Measurements from ENCODE around the gene RPS19. TPM values are rescaled to one million over a fixed set of nuclear protein-coding genes. Genes with fewer than 3 reads are reported as not detected.

RPS19 gene
- total and polyA plus RNA-seq, 2 donors (not counting 1 experiment from before 2014, with no cell fraction given): 1,320 to 2,197 TPM

DNA sequence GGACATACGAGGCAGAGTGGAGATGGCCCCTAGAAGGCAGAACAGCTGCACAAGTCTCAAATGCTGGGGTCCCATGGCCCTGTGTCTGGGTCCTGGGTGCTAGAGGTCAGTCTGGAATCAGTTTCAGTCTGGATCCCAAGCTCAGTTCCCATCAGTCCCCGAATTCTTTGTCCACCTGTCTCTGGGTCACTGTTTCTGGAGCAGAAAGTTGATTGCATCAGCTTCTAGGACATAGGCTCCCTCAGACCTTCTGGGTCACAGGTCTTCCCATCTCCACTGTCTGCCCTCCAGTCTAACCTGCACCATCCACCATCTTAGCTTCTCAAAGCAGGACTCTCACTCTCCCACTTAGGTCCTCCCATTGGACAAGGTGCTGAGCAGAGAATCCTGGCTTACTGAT is 20.8 kb upstream of the RPS19 start:
- H3K36me3 ChIP-seq (ENCODE audit: control insufficient read depth, insufficient read depth, low read length): no peaks in the 10 kb centered on the region
- TF ChIP-seq, protein P1, sequence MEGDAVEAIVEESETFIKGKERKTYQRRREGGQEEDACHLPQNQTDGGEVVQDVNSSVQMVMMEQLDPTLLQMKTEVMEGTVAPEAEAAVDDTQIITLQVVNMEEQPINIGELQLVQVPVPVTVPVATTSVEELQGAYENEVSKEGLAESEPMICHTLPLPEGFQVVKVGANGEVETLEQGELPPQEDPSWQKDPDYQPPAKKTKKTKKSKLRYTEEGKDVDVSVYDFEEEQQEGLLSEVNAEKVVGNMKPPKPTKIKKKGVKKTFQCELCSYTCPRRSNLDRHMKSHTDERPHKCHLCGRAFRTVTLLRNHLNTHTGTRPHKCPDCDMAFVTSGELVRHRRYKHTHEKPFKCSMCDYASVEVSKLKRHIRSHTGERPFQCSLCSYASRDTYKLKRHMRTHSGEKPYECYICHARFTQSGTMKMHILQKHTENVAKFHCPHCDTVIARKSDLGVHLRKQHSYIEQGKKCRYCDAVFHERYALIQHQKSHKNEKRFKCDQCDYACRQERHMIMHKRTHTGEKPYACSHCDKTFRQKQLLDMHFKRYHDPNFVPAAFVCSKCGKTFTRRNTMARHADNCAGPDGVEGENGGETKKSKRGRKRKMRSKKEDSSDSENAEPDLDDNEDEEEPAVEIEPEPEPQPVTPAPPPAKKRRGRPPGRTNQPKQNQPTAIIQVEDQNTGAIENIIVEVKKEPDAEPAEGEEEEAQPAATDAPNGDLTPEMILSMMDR (conservative IDR thresholded peaks at IDR 0.05 in 1 of 2, IDR thresholded peaks at IDR 0.05 in 1 of 2; ENCODE audit: low read depth in 1 of 2, low read length in 2 of 2): no peak
- TF ChIP-seq EZH2 (IDR thresholded peaks at IDR 0.05; ENCODE audit: low read length, missing control alignments): no peak
- H3K4me3 ChIP-seq (replicated peaks in 1 of 4; ENCODE audit: control extremely low read depth in 1 of 4, insufficient read depth in 1 of 4, low read depth in 3 of 4, low read length in 4 of 4): no peak overlapping the region
- H3K4me1 ChIP-seq (ENCODE audit: control insufficient read depth, extremely low read depth, insufficient read depth, low read length): no peaks in the 10 kb centered on the region
- H3K9me3 ChIP-seq (ENCODE audit: control insufficient read depth, insufficient read depth, low read depth, low read length): no peaks in the 10 kb centered on the region
- no peak overlapping the region for H3K4me2 ChIP-seq (ENCODE audit: extremely low read depth, insufficient read depth, low read length)
- no peak overlapping the region for H2AFZ ChIP-seq (ENCODE audit: low read length)
- DNase-seq (ENCODE audit: low read depth in 2 of 2): no peak
- H3K79me2 ChIP-seq (ENCODE audit: control insufficient read depth, insufficient read depth, low read length): no peaks in the 10 kb centered on the region
- H3K9ac ChIP-seq (ENCODE audit: insufficient read depth, low read length): no peak overlapping the region
- no peak overlapping the region for H3K27ac ChIP-seq (ENCODE audit: insufficient read depth, low read length)
- no peaks in the 10 kb centered on the region for H4K20me1 ChIP-seq (ENCODE audit: control insufficient read depth, extremely low read depth, insufficient read depth, low read length)
- H3K27me3 ChIP-seq (ENCODE audit: control insufficient read depth, insufficient read depth, low read length): peaks cover 10% of the 10 kb centered on the region

DNA sequence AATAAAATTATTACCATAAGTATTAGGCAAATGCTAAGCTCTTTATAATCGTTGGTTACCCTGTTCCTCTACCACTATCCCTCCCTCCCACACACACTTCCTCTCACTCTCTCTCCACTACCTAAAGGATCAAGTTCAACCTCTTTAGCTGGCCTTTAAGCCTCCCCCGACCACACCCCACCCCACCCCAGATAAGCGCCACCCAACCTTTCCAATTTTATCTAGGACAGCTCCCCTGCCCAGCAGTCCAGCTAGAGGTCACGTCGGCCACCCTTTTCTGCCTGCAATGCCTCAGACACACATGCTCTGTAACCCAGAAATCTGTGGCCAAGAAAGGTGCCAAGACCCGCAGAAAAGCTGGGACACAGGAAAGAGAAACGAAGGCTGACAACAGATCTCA is 16.7 kb upstream of the RPS19 start:
- no peak for TF ChIP-seq EZH2 (IDR thresholded peaks at IDR 0.05; ENCODE audit: low read length, missing control alignments)
- no peaks in the 10 kb centered on the region for H3K36me3 ChIP-seq (ENCODE audit: control insufficient read depth, insufficient read depth, low read length)
- no peaks in the 10 kb centered on the region for H3K9me3 ChIP-seq (ENCODE audit: control insufficient read depth, insufficient read depth, low read depth, low read length)
- no peak overlapping the region for H3K4me3 ChIP-seq (replicated peaks in 1 of 4; ENCODE audit: control extremely low read depth in 1 of 4, insufficient read depth in 1 of 4, low read depth in 3 of 4, low read length in 4 of 4)
- H3K9ac ChIP-seq (ENCODE audit: insufficient read depth, low read length): no peak overlapping the region
- H3K4me2 ChIP-seq (ENCODE audit: extremely low read depth, insufficient read depth, low read length): no peak overlapping the region
- no peak for DNase-seq (ENCODE audit: low read depth in 2 of 2)
- H3K4me1 ChIP-seq (ENCODE audit: control insufficient read depth, extremely low read depth, insufficient read depth, low read length): no peaks in the 10 kb centered on the region
- no peaks in the 10 kb centered on the region for H4K20me1 ChIP-seq (ENCODE audit: control insufficient read depth, extremely low read depth, insufficient read depth, low read length)
- H3K27me3 ChIP-seq (ENCODE audit: control insufficient read depth, insufficient read depth, low read length): no peaks in the 10 kb centered on the region
- H3K27ac ChIP-seq (ENCODE audit: insufficient read depth, low read length): no peak overlapping the region
- no peaks in the 10 kb centered on the region for H3K79me2 ChIP-seq (ENCODE audit: control insufficient read depth, insufficient read depth, low read length)
- no peak overlapping the region for H2AFZ ChIP-seq (ENCODE audit: low read length)

GRCh38 chr19:41844601-41845000 is 15.5 kb upstream of the RPS19 start, which contains the start of gene LYPD4:
Gene LYPD4 (minus strand): TSS chr19:41844683. CDS start chr19:41839285, 5,398 bp downstream.
- H3K27me3 ChIP-seq (ENCODE audit: control insufficient read depth, insufficient read depth, low read length): no peaks in the 10 kb centered on the region
- H3K4me2 ChIP-seq (ENCODE audit: extremely low read depth, insufficient read depth, low read length): no peak within 1 kb of the TSS
- no peaks in the 10 kb centered on the region for H4K20me1 ChIP-seq (ENCODE audit: control insufficient read depth, extremely low read depth, insufficient read depth, low read length)
- no peaks in the 10 kb centered on the region for H3K4me1 ChIP-seq (ENCODE audit: control insufficient read depth, extremely low read depth, insufficient read depth, low read length)
- no peaks in the 10 kb centered on the region for H3K9me3 ChIP-seq (ENCODE audit: control insufficient read depth, insufficient read depth, low read depth, low read length)
- H3K36me3 ChIP-seq (ENCODE audit: control insufficient read depth, insufficient read depth, low read length): no peaks in the 10 kb centered on the region
- TF ChIP-seq, protein P1 (conservative IDR thresholded peaks at IDR 0.05 in 1 of 2, IDR thresholded peaks at IDR 0.05 in 1 of 2; ENCODE audit: low read depth in 1 of 2, low read length in 2 of 2): no peak
- no peak for TF ChIP-seq EZH2 (IDR thresholded peaks at IDR 0.05; ENCODE audit: low read length, missing control alignments)
- no peak within 1 kb of the TSS for H3K27ac ChIP-seq (ENCODE audit: insufficient read depth, low read length)
- no peaks in the 10 kb centered on the region for H3K79me2 ChIP-seq (ENCODE audit: control insufficient read depth, insufficient read depth, low read length)
- no peak within 1 kb of the TSS for H3K9ac ChIP-seq (ENCODE audit: insufficient read depth, low read length)
- DNase-seq (ENCODE audit: low read depth in 2 of 2): no peak
- no peak within 1 kb of the TSS for H3K4me3 ChIP-seq (replicated peaks in 1 of 4; ENCODE audit: control extremely low read depth in 1 of 4, insufficient read depth in 1 of 4, low read depth in 3 of 4, low read length in 4 of 4)
- H2AFZ ChIP-seq (ENCODE audit: low read length): no peak within 1 kb of the TSS

DNA sequence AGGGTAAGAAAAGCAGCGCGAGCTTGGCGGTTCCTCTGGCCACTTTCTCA is 15.2 kb upstream of the RPS19 start, which contains the start of gene DMRTC2:
DMRTC2 (plus strand) TSS at position 42 of the 50 bp plus-strand sequence. CDS start 2,387 bp downstream, outside the sequence.
- H3K27me3 ChIP-seq (ENCODE audit: control insufficient read depth, insufficient read depth, low read length): no peaks in the 10 kb centered on the region
- H2AFZ ChIP-seq (ENCODE audit: low read length): no peak within 1 kb of the TSS
- H3K9ac ChIP-seq (ENCODE audit: insufficient read depth, low read length): no peak within 1 kb of the TSS
- H4K20me1 ChIP-seq (ENCODE audit: control insufficient read depth, extremely low read depth, insufficient read depth, low read length): no peaks in the 10 kb centered on the region
- H3K4me3 ChIP-seq (replicated peaks in 1 of 4; ENCODE audit: control extremely low read depth in 1 of 4, insufficient read depth in 1 of 4, low read depth in 3 of 4, low read length in 4 of 4): no peak within 1 kb of the TSS
- H3K79me2 ChIP-seq (ENCODE audit: control insufficient read depth, insufficient read depth, low read length): no peaks in the 10 kb centered on the region
- H3K36me3 ChIP-seq (ENCODE audit: control insufficient read depth, insufficient read depth, low read length): no peaks in the 10 kb centered on the region
- no peaks in the 10 kb centered on the region for H3K9me3 ChIP-seq (ENCODE audit: control insufficient read depth, insufficient read depth, low read depth, low read length)
- no peak within 1 kb of the TSS for H3K4me2 ChIP-seq (ENCODE audit: extremely low read depth, insufficient read depth, low read length)
- H3K27ac ChIP-seq (ENCODE audit: insufficient read depth, low read length): no peak within 1 kb of the TSS
- H3K4me1 ChIP-seq (ENCODE audit: control insufficient read depth, extremely low read depth, insufficient read depth, low read length): no peaks in the 10 kb centered on the region
- TF ChIP-seq, protein P1 (conservative IDR thresholded peaks at IDR 0.05 in 1 of 2, IDR thresholded peaks at IDR 0.05 in 1 of 2; ENCODE audit: low read depth in 1 of 2, low read length in 2 of 2): no peak
- no peak for TF ChIP-seq EZH2 (IDR thresholded peaks at IDR 0.05; ENCODE audit: low read length, missing control alignments)
- no peak for DNase-seq (ENCODE audit: low read depth in 2 of 2)
